LHCN-M2 (cell line): ENCODE results near the gene NET1. TPM values are rescaled to one million over a fixed set of nuclear protein-coding genes. Genes with fewer than 3 reads are reported as not detected.

Experiments used
- DNase-seq: peaks from one replicate; pipeline ENCODE4 v3.0.0-alpha.2; 2012; ENCODE audit warnings: low read depth
- total RNA-seq: library from RNA; depleted of rRNA; stranded (reverse); fragments of >200 nt; gene quantifications from 2 replicates; pipeline ENCODE4 v1.2.3, GENCODE V29; 2014

Gene NET1
- total RNA-seq, 1 experiment from 2014 or later = 56.2 TPM

GRCh38 chr10:5442065-5442989, 30.0 kb downstream of the NET1 start:
- no peak for DNase-seq

GRCh38 chr10:5442990-5443370, 30.6 kb downstream of the NET1 start:
- DNase-seq = no peak

- DNase-seq = no peak
Observed at GRCh38 chr10:5443429-5443828, 31.1 kb downstream of the NET1 start.

GRCh38 chr10:5445006-5445405, 32.6 kb downstream of the NET1 start:
- DNase-seq = no peak

- peak; percentile 86 for DNase-seq
Observed at GRCh38 chr10:5446390-5446926, 34.1 kb downstream of the NET1 start.

- DNase-seq = no peak
Observed at GRCh38 chr10:5447056-5447455, 34.7 kb downstream of the NET1 start.

- DNase-seq = no peak
Observed at GRCh38 chr10:5447611-5448071, 35.3 kb downstream of the NET1 start.

GRCh38 chr10:5448333-5449001, 36.1 kb downstream of the NET1 start:
- no peak for DNase-seq

GRCh38 chr10:5449227-5449626, 36.9 kb downstream of the NET1 start:
- no peak for DNase-seq

GRCh38 chr10:5449823-5450222, 37.5 kb downstream of the NET1 start:
- peak; percentile 93 for DNase-seq

- no peak for DNase-seq
Observed at GRCh38 chr10:5450605-5451384, 38.4 kb downstream of the NET1 start.

GRCh38 chr10:5453749-5454489, 41.6 kb downstream of the NET1 start:
- no peak for DNase-seq

- DNase-seq = no peak
Observed at GRCh38 chr10:5456563-5456962, 44.2 kb downstream of the NET1 start.

- DNase-seq = no peak
Observed at GRCh38 chr10:5457741-5458140, 45.4 kb downstream of the NET1 start.

GRCh38 chr10:5458425-5458824, 46.1 kb downstream of the NET1 start:
- DNase-seq = no peak

- no peak for DNase-seq
Observed at GRCh38 chr10:5458949-5459747, 46.8 kb downstream of the NET1 start.

- no peak for DNase-seq
Observed at GRCh38 chr10:5460468-5461202, 48.3 kb downstream of the NET1 start.

- peak; percentile 24 for DNase-seq
Observed at GRCh38 chr10:5461203-5461588, 48.8 kb downstream of the NET1 start.
